C4-2B (cell line): Measurements from ENCODE around the gene HOXB1.

Source experiments
- ZFX ChIP-seq: fragments of 450-650 bp; IDR thresholded peaks from 2 replicates; pipeline ENCODE4 v1.6.1; 2017
- TF ChIP-seq, protein P1 (sequence below): fragments of 450-650 bp; conservative IDR thresholded peaks from 2 replicates; pipeline ENCODE4 v1.5.1; 2017; ENCODE audit warnings: mild to moderate bottlenecking

DNA sequence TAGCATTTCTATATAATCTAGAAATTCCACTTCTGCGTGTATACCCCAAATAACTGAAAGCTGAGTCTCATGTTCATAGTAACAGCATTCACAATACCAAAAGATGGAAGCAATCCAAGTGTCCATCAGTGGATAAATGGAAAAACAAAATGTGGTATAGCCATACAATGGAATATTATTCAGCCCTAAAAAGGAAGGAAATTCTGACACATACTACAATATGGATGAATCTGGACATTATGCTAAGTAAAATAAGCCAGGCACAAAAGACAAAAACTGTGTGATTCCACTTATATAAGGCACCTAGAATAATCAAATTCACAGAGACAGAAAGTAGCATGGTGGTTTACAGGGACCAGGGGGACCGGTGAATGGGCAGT, 20.4 kb downstream of the HOXB1 start:
- TF ChIP-seq, protein P1, sequence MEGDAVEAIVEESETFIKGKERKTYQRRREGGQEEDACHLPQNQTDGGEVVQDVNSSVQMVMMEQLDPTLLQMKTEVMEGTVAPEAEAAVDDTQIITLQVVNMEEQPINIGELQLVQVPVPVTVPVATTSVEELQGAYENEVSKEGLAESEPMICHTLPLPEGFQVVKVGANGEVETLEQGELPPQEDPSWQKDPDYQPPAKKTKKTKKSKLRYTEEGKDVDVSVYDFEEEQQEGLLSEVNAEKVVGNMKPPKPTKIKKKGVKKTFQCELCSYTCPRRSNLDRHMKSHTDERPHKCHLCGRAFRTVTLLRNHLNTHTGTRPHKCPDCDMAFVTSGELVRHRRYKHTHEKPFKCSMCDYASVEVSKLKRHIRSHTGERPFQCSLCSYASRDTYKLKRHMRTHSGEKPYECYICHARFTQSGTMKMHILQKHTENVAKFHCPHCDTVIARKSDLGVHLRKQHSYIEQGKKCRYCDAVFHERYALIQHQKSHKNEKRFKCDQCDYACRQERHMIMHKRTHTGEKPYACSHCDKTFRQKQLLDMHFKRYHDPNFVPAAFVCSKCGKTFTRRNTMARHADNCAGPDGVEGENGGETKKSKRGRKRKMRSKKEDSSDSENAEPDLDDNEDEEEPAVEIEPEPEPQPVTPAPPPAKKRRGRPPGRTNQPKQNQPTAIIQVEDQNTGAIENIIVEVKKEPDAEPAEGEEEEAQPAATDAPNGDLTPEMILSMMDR = no peak
- TF ChIP-seq ZFX = no peak
